H7 (cell line): ENCODE data around the gene GAK. TPM values are rescaled to one million over a fixed set of nuclear protein-coding genes. Genes with fewer than 3 reads are reported as not detected.

Experiments
- DNase-seq: peaks from one replicate; pipeline ENCODE4 v3.0.0; 2012
- H3K27me3 ChIP-seq: 2 replicates; pipeline ENCODE4 v1.6.0; 2011; ENCODE audit warnings: mild to moderate bottlenecking, low read length; ENCODE audit not compliant: control insufficient read depth, insufficient read depth
- H3K36me3 ChIP-seq: replicated peaks from 2 replicates; pipeline ENCODE4 v1.5.1; 2011; ENCODE audit warnings: low read length; ENCODE audit not compliant: control insufficient read depth, insufficient read depth
- H3K4me3 ChIP-seq: 2 replicates; pipeline ENCODE4 v1.5.1; 2011; ENCODE audit warnings: low read depth, mild to moderate bottlenecking, control low read depth, low read length, moderate library complexity; ENCODE audit not compliant: insufficient read depth
- total RNA-seq: library from RNA; depleted of rRNA; stranded (reverse); fragments of >200 nt; shearing (Covaris generic); gene quantifications from 2 replicates; pipeline ENCODE4 v1.2.3, GENCODE V29; 2014

Gene GAK
- total RNA-seq, 1 experiment from 2014 or later: 77.4 TPM

DNA sequence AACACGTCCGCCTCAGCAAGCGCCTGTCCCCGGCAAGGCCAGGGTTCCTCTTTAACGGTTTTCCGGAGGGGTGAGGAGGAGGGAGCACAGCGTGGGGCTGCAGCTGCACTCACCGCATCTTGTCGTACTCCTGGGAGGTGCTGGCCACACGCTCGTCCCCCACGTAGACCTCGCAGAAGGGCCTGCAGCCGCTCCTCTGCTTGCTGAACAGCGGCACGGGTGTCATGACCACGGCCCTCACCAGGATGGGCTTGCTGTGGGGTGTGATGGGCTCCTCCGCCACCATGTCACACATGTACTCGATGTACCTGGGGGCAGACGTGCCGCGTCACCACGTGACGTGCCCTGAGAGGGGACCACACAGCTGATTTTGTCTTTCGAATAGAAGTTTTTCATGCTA, 54.6 kb downstream of the GAK start:
- H3K36me3 ChIP-seq: peaks cover 15% of the 10 kb centered on the region
- no peak overlapping the region for H3K4me3 ChIP-seq
- no peaks in the 10 kb centered on the region for H3K27me3 ChIP-seq
- DNase-seq: no peak

- Histone ChIP-seq H3K36me3 (peaks cover 15% of the 10 kb centered on the region), H3K27me3 (no peaks in the 10 kb centered on the region), H3K4me3 (no peak overlapping the region)
- DNase-seq: peak; percentile 91
These were observed 55.3 kb downstream of the GAK start for GRCh38 chr4:876780-877179.

- Histone ChIP-seq H3K4me3 (no peak overlapping the region), H3K27me3 (no peaks in the 10 kb centered on the region), H3K36me3 (peaks cover 15% of the 10 kb centered on the region)
- no peak for DNase-seq
These were observed 56.2 kb downstream of the GAK start for GRCh38 chr4:875818-876423.

GRCh38 chr4:874971-875817, 56.9 kb downstream of the GAK start:
- no peaks in the 10 kb centered on the region for H3K27me3 ChIP-seq
- peaks cover 16% of the 10 kb centered on the region for H3K36me3 ChIP-seq
- no peak for DNase-seq
- no peak overlapping the region for H3K4me3 ChIP-seq

- H3K4me3 ChIP-seq: no peak overlapping the region
- no peak for DNase-seq
- no peaks in the 10 kb centered on the region for H3K27me3 ChIP-seq
- peaks cover 18% of the 10 kb centered on the region for H3K36me3 ChIP-seq
These were observed 58.1 kb downstream of the GAK start for GRCh38 chr4:874056-874455.

GRCh38 chr4:872241-872981, 59.7 kb downstream of the GAK start:
- peaks cover 18% of the 10 kb centered on the region for H3K36me3 ChIP-seq
- H3K4me3 ChIP-seq: no peak overlapping the region
- no peaks in the 10 kb centered on the region for H3K27me3 ChIP-seq
- DNase-seq: no peak

GRCh38 chr4:871484-871883, 60.6 kb downstream of the GAK start:
- Histone ChIP-seq H3K27me3 (no peaks in the 10 kb centered on the region), H3K36me3 (peaks cover 20% of the 10 kb centered on the region), H3K4me3 (no peak overlapping the region)
- DNase-seq: no peak

- Histone ChIP-seq H3K36me3 (peaks cover 20% of the 10 kb centered on the region), H3K4me3 (no peak overlapping the region), H3K27me3 (no peaks in the 10 kb centered on the region)
- no peak for DNase-seq
These were observed 61.2 kb downstream of the GAK start for GRCh38 chr4:870951-871350.

- no peaks in the 10 kb centered on the region for H3K27me3 ChIP-seq
- peaks cover 20% of the 10 kb centered on the region for H3K36me3 ChIP-seq
- no peak overlapping the region for H3K4me3 ChIP-seq
- no peak for DNase-seq
These were observed 62.3 kb downstream of the GAK start for GRCh38 chr4:869776-870175.

DNA sequence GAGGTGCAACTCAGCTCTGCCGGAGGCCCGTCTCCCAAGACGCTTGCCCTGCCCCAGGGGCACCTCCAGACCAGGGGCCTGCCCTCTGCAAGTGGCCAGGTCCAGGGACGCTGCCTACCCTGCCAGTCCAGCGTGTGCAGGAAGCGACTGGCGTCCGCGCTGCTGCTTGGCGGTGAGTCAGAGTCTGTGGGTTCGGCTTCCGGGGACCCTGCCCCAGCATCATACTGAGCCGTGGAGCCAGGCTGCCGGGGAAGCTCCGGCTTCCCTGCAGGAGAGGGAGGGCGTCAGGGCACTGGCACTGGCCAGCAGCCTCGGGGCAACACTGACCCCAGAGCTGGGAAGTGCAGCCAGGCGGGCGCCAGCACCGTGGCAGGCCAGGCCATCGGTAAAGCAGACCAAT, 63.7 kb downstream of the GAK start:
- H3K27me3 ChIP-seq: no peaks in the 10 kb centered on the region
- no peak for DNase-seq
- peaks cover 12% of the 10 kb centered on the region for H3K36me3 ChIP-seq
- H3K4me3 ChIP-seq: no peak overlapping the region

DNA sequence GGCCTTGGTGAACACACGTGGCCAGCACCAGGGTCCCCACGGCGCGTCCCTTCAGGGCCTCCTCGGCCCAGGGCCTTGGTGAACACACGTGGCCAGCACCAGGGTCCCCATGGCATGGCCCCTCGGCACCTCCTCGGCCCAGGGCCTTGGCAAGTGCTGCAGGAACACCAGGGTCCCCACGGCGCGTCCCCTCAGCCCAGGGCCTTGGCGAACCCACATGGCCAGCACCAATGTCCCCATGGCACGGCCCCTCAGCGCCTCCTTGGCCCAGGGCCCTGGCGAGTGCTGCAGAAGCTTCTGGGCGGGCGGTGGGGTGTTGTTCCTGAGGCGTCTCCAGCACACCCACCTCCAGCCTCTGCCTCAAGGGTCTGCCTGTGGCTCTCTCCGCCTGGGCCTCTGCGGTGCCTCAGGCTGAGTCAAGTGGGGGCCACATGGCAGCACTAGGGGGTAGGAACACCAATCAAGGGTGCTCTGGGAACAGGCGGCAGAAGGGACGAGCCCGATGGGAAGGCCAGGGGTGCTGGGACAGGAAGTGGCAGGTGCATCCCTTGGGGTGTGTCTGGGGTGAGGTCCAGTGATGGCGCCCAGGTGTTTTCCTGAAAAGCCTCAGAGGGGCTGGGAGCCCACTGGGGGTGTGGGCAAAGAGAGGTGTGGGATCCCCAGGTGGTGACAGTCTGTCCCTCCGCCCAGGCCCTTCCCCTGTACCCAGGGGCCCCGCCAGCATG, 64.4 kb downstream of the GAK start:
- H3K27me3 ChIP-seq: no peaks in the 10 kb centered on the region
- no peak for DNase-seq
- H3K36me3 ChIP-seq: peaks cover 18% of the 10 kb centered on the region

GRCh38 chr4:866761-867390, 65.2 kb downstream of the GAK start:
- Histone ChIP-seq H3K36me3 (peaks cover 19% of the 10 kb centered on the region), H3K4me3 (no peak overlapping the region), H3K27me3 (no peaks in the 10 kb centered on the region)
- DNase-seq: no peak

More for the DNA sequence above, 64.4 kb downstream of the GAK start:
- no peak overlapping the region for H3K4me3 ChIP-seq

- DNase-seq: no peak
- H3K4me3 ChIP-seq: no peak overlapping the region
- H3K36me3 ChIP-seq: peaks cover 19% of the 10 kb centered on the region
- no peaks in the 10 kb centered on the region for H3K27me3 ChIP-seq
These were observed 65.9 kb downstream of the GAK start for GRCh38 chr4:866068-866760.
